Prostate gland (tissue), 2 donors: ENCODE results near the gene EFCAB8. TPM values are rescaled to one million over a fixed set of nuclear protein-coding genes. Genes with fewer than 3 reads are reported as not detected.

Experiments used
- DNase-seq: peaks from one replicate; pipeline ENCODE4 v3.0.0-alpha.2; 2019; ENCODE audit warnings: low spot score
- H3K27ac ChIP-seq, 2 donors: fragments of 200-600 bp; sonication (generic); 2 replicates each; pipeline ENCODE4 v1.5.1; 2017 to 2019
- H3K27me3 ChIP-seq: fragments of 200-600 bp; sonication (generic); replicated peaks from 2 replicates; pipeline ENCODE4 v1.5.1; 2019; ENCODE audit not compliant: insufficient read depth
- H3K36me3 ChIP-seq, 2 donors: fragments of 200-600 bp; sonication (generic); 1 replicate in 1 of 2; 2 replicates in 1 of 2; pipeline versions ENCODE4 v1.5.1 to v1.8.1; 2017 to 2019
- H3K4me1 ChIP-seq: fragments of 200-600 bp; sonication (generic); replicated peaks from 2 replicates; pipeline ENCODE4 v1.5.1; 2019
- H3K4me3 ChIP-seq, 2 donors: fragments of 200-600 bp; sonication (generic); 2 replicates each; pipeline ENCODE4 v1.5.1; 2017 to 2019
- H3K9me3 ChIP-seq: fragments of 200-600 bp; sonication (generic); 2 replicates; pipeline ENCODE4 v1.5.1; 2017
- CTCF ChIP-seq, 4 experiments: fragments of 200-600 bp in 2 of 4; fragments of 450-650 bp in 2 of 4; sonication (generic) in 2 of 4; IDR thresholded peaks; 1 replicate in 3 of 4; 2 replicates in 1 of 4; pipeline ENCODE4 v1.5.1; 2016 to 2019; ENCODE audit warnings: antibody characterized with exemption in 4 of 4, mild to moderate bottlenecking in 2 of 4, moderate library complexity in 2 of 4
- POLR2A ChIP-seq: fragments of 450-650 bp; IDR thresholded peaks from one replicate; pipeline ENCODE4 v1.6.1; 2016; ENCODE audit warnings: antibody characterized with exemption, mild to moderate bottlenecking
- POLR2AphosphoS5 ChIP-seq: sonication (generic); formaldehyde crosslinking; IDR thresholded peaks from one replicate; pipeline ENCODE4 v1.6.1; 2017; ENCODE audit warnings: antibody characterized with exemption
- WGBS: methylation state at CpG from one replicate; pipeline ENCODE4 v1.1.5; 2018; 5-methylcytosine and 5-hydroxymethylcytosine counted together
- intact Hi-C: fragments of 100-400 bp; cut with DNase I; formaldehyde crosslinking; loops from one replicate; pipeline ENCODE4 v1.14.2; 2022
- total RNA-seq, 2 donors: library from RNA; depleted of rRNA; stranded (reverse); fragments of >200 nt; gene quantifications; one replicate each; pipeline ENCODE4 v1.1.0, GENCODE V29; 2016

Gene EFCAB8
- total RNA-seq, 2 donors from 2014 or later: 0.87 to 1.8 TPM

- no peak for DNase-seq
- intact Hi-C loops: no loop called here
- Histone ChIP-seq H3K4me1 (no peaks in the 10 kb centered on the region), H3K27me3 (no peaks in the 10 kb centered on the region), H3K36me3 (peaks cover 0 to 13% of the 10 kb centered on the region in 2 donors), H3K27ac (no peak overlapping the region), H3K4me3 (no peak overlapping the region), H3K9me3 (no peaks in the 10 kb centered on the region)
- TF ChIP-seq CTCF (IDR thresholded peaks at IDR 0.05) (no peak), POLR2A (no peak), POLR2AphosphoS5 (no peak)
Observed at GRCh38 chr20:32834972-32835371, 23.8 kb upstream of the EFCAB8 start.

- intact Hi-C loops: no loop called here
- no peak overlapping the region for H3K4me3 ChIP-seq
- DNase-seq: no peak
- 100% methylated on average over 1 of the region's 1 CpG for WGBS
- H3K27ac ChIP-seq: no peak overlapping the region
- H3K36me3 ChIP-seq: peaks cover 5 to 13% of the 10 kb centered on the region in 2 donors
- no peaks in the 10 kb centered on the region for H3K9me3 ChIP-seq
- no peaks in the 10 kb centered on the region for H3K27me3 ChIP-seq
- TF ChIP-seq POLR2A: no peak
- no peak for TF ChIP-seq CTCF (IDR thresholded peaks at IDR 0.05)
- TF ChIP-seq POLR2AphosphoS5: no peak
- H3K4me1 ChIP-seq: no peaks in the 10 kb centered on the region
Observed at GRCh38 chr20:32837157-32837556, 21.6 kb upstream of the EFCAB8 start.

GRCh38 chr20:32839227-32839981, 19.3 kb upstream of the EFCAB8 start:
- 89% methylated on average over 17 of the region's 17 CpGs for WGBS
- no peaks in the 10 kb centered on the region for H3K4me1 ChIP-seq
- H3K27ac ChIP-seq: no peak overlapping the region
- intact Hi-C loops: no loop called here
- TF ChIP-seq POLR2A (no peak), POLR2AphosphoS5 (no peak), CTCF (IDR thresholded peaks at IDR 0.05) (no peak)
- no peak overlapping the region for H3K4me3 ChIP-seq
- DNase-seq: no peak
- no peaks in the 10 kb centered on the region for H3K27me3 ChIP-seq
- no peaks in the 10 kb centered on the region for H3K9me3 ChIP-seq
- peaks cover 5 to 13% of the 10 kb centered on the region in 2 donors for H3K36me3 ChIP-seq

GRCh38 chr20:32839982-32840285, 18.8 kb upstream of the EFCAB8 start:
- Histone ChIP-seq H3K27ac (no peak overlapping the region), H3K36me3 (peaks cover 5 to 13% of the 10 kb centered on the region in 2 donors), H3K4me3 (no peak overlapping the region), H3K27me3 (no peaks in the 10 kb centered on the region), H3K9me3 (no peaks in the 10 kb centered on the region), H3K4me1 (no peaks in the 10 kb centered on the region)
- WGBS: 84% methylated on average over 4 of the region's 4 CpGs
- intact Hi-C loops: no loop called here
- TF ChIP-seq POLR2A (no peak), POLR2AphosphoS5 (no peak), CTCF (IDR thresholded peaks at IDR 0.05) (no peak)
- no peak for DNase-seq

- Histone ChIP-seq H3K9me3 (no peaks in the 10 kb centered on the region), H3K4me3 (no peak overlapping the region), H3K4me1 (no peaks in the 10 kb centered on the region), H3K27me3 (no peaks in the 10 kb centered on the region), H3K27ac (no peak overlapping the region), H3K36me3 (peaks cover 5 to 13% of the 10 kb centered on the region in 2 donors)
- intact Hi-C loops: no loop called here
- no peak for DNase-seq
- WGBS: 71% methylated on average over 9 of the region's 9 CpGs
- TF ChIP-seq POLR2A (no peak), CTCF (IDR thresholded peaks at IDR 0.05) (no peak), POLR2AphosphoS5 (no peak)
Observed at GRCh38 chr20:32841174-32841573, 17.5 kb upstream of the EFCAB8 start.
